HG02884 (cell line): ENCODE data around the gene PLAC9.

Experiments
- ATAC-seq: cut with Tn5 transposase; IDR thresholded peaks from one replicate; pipeline ENCODE4 v1.9.1; 2021; ENCODE audit warnings: mild to moderate bottlenecking, moderate library complexity; ENCODE audit not compliant: unreplicated experiment

The PLAC9 gene

DNA sequence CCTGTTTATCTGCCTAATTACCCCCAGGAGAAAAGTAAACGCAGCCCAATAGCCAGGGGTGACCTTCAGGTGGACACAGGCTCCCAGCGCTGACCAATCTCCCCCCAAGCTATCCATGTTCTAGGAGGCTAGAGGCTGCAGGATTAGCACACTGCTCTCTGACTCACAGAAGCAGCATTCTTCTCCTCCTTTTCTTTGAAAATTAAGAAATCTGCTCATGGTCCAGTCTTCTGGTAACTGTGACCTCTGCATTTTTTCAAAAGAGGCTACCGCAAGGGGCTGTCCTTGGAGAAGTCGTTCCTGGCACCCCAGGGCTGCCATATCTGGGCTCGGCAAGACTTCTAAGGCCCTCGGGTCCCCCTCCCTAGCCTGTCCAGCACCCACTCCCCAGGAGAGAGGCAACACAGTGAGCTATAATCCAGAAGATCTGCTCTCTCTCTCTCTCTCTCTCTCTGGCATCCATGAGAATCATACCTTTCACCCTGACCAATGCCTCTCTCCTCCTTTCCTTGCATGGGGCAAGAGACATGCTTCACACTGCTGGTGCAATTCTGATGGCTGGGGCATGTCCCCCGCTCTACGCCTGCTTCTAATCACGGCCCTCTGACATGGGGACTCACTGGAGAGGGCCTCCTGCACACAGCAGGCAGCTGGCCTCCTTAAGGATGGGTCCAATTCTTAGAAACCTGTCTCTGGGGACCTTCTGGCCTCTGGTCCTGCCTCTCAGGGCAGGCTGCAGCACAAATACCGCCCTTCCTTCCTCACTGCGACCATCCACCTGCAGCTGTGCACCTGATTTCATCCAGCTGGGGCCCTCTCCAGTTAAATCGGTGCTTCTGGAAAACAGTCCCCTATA, 45.5 kb downstream of the PLAC9 start:
- no peak for ATAC-seq

GRCh38 chr10:80182986-80183385, 50.5 kb downstream of the PLAC9 start:
- no peak for ATAC-seq

GRCh38 chr10:80183436-80183835, 50.9 kb downstream of the PLAC9 start:
- ATAC-seq, result no peak

- no peak for ATAC-seq
These were observed 51.8 kb downstream of the PLAC9 start for GRCh38 chr10:80184291-80184690.

GRCh38 chr10:80185578-80186299, 53.2 kb downstream of the PLAC9 start:
- ATAC-seq, result no peak

DNA sequence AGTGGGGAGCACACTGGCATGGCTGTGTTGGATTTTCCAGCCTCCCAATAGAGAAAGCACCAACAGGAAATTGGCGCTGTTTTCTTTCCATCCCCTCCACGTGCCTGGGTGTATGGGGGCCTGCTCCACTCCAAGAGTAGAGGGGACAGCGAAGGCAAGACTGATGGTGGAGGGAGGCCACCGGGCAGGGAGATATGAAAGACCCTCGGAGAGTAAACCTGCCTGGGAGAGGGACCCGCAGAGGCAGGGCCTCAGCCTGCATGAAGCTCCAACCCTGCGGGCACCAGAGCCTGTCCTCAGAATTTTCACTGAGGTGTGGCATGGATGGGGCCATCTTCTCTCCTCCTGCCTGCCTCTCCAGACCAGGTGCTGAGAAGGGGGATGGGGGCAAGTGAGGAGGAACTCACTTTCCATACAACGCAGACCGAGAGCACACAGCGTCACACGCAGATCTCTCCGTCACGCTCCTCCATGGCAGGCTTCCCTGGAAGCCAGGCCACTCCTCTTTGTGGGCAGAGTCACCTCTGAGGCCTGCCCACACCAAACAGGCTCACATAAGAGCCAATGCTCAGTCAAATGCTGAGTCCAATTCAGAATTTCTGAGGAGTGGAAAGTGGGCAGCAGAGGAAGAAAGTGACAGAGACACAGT, 54.0 kb downstream of the PLAC9 start:
- ATAC-seq, result no peak

GRCh38 chr10:80187060-80187459, 54.5 kb downstream of the PLAC9 start:
- no peak for ATAC-seq

GRCh38 chr10:80187465-80188409, 55.2 kb downstream of the PLAC9 start:
- peak; percentile 74 for ATAC-seq

- ATAC-seq, result no peak
These were observed 56.2 kb downstream of the PLAC9 start for GRCh38 chr10:80188713-80189112.

DNA sequence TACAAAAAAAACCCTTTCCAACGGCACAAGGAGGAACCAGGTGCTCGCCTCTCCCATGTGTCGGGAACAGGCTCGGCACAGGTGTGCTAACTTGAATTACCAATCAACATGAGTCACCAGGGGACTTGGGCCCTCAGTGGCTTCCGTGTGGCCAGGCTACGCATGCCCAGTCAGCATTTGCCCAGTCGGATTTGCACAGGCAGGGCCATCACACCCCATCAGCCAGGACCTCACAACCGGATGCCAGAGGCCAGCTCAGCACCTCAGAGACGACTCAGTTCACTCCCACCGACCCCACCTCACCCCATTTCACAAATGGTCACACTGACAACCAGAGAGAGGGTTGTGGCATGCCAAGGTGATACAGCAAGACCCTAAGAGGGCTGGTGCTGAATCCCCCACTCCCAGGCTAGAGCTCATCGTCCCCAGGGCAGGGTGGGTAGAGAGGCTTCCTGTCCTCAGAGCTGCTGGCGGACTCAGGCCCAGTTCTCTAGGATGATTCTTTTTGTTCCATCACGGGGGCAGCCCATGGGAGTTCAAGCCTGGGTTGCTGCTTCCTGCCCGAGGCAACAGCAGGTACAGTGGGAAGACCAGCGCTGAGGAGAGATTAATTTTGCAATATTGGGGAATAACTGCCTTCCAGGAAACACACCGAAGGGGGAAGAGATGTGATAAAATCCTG, 59.2 kb downstream of the PLAC9 start:
- ATAC-seq, result no peak

DNA sequence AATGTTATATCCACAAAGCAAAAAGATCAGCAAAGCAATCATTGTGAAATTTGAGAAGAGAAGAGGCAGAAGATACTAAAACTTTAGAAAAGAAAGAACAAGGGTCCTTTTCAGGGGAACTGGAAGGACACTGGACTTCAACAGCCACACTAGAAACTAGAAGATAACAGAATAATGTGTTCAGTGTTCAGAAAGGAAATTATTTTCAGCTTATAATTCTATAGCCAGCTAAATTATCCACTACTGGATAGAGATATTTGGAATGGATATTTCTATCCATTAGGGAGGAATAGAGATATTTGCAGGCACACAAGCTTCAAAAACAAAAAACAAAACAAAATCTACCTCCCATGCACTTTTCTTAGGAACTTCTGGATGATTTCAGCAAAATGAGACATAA, 60.0 kb downstream of the PLAC9 start:
- ATAC-seq, result no peak

- no peak for ATAC-seq
These were observed 62.0 kb downstream of the PLAC9 start for GRCh38 chr10:80194373-80195045.
